WTC11 (cell line): ENCODE data around the gene UBE2J2.

Source experiments
- ATF2 ChIP-seq: sonication (generic); formaldehyde crosslinking; IDR thresholded peaks from 2 replicates; pipeline ENCODE4 v1.8.1; 2022; ENCODE audit warnings: low read depth, missing genetic modification reagents, borderline replicate concordance
- ATF6 ChIP-seq: sonication (generic); formaldehyde crosslinking; IDR thresholded peaks from 2 replicates; pipeline ENCODE4 v1.8.1; 2023; ENCODE audit warnings: mild to moderate bottlenecking, missing genetic modification reagents
- CREM ChIP-seq: sonication (generic); formaldehyde crosslinking; IDR thresholded peaks from 2 replicates; pipeline ENCODE4 v1.8.1; 2022; ENCODE audit warnings: mild to moderate bottlenecking, missing genetic modification reagents, moderate library complexity
- ERG ChIP-seq: fragments of 250-450 bp; sonication (Bioruptor Pico); IDR thresholded peaks from 2 replicates; pipeline ENCODE4 v1.8.0; 2021; ENCODE audit warnings: mild to moderate bottlenecking
- FOXP4 ChIP-seq: sonication (generic); formaldehyde crosslinking; IDR thresholded peaks from 2 replicates; pipeline ENCODE4 v1.8.0; 2022; ENCODE audit warnings: mild to moderate bottlenecking, missing genetic modification reagents
- IRF2 ChIP-seq: sonication (generic); formaldehyde crosslinking; IDR thresholded peaks from 2 replicates; pipeline ENCODE4 v1.8.0; 2022; ENCODE audit warnings: low read depth, missing genetic modification reagents, borderline replicate concordance
- MAX ChIP-seq: sonication (generic); formaldehyde crosslinking; IDR thresholded peaks from 2 replicates; pipeline ENCODE4 v1.8.0; 2022; ENCODE audit warnings: mild to moderate bottlenecking, missing genetic modification reagents
- NR2C2 ChIP-seq: sonication (generic); formaldehyde crosslinking; IDR thresholded peaks from 2 replicates; pipeline ENCODE4 v1.8.0; 2022; ENCODE audit warnings: mild to moderate bottlenecking, missing genetic modification reagents
- NR3C1 ChIP-seq: sonication (generic); formaldehyde crosslinking; conservative IDR thresholded peaks from 2 replicates; pipeline ENCODE4 v1.8.1; 2023; ENCODE audit warnings: low read depth, mild to moderate bottlenecking, missing genetic modification reagents
- ZNF232 ChIP-seq: sonication (generic); formaldehyde crosslinking; IDR thresholded peaks from 2 replicates; pipeline ENCODE4 v1.8.0; 2022; ENCODE audit warnings: mild to moderate bottlenecking, missing genetic modification reagents
- TF ChIP-seq, protein P1 (sequence below): fragments of 200-600 bp; IDR thresholded peaks from 2 replicates; pipeline ENCODE4 v1.8.0; 2022; ENCODE audit warnings: antibody characterized with exemption
- TF ChIP-seq, protein P2 (sequence below): sonication (generic); formaldehyde crosslinking; IDR thresholded peaks from 2 replicates; pipeline ENCODE4 v1.8.1; 2022; ENCODE audit warnings: mild to moderate bottlenecking, missing genetic modification reagents, moderate library complexity, borderline replicate concordance
- TF ChIP-seq, protein P3 (sequence below): fragments of 250-450 bp; sonication (Bioruptor Pico); IDR thresholded peaks from 2 replicates; pipeline ENCODE4 v2.1.2; 2022; ENCODE audit warnings: mild to moderate bottlenecking, moderate library complexity
- TF ChIP-seq, protein P4 (sequence below): sonication (generic); formaldehyde crosslinking; IDR thresholded peaks from 2 replicates; pipeline ENCODE4 v1.8.1; 2023; ENCODE audit warnings: mild to moderate bottlenecking, missing genetic modification reagents, borderline replicate concordance

DNA sequence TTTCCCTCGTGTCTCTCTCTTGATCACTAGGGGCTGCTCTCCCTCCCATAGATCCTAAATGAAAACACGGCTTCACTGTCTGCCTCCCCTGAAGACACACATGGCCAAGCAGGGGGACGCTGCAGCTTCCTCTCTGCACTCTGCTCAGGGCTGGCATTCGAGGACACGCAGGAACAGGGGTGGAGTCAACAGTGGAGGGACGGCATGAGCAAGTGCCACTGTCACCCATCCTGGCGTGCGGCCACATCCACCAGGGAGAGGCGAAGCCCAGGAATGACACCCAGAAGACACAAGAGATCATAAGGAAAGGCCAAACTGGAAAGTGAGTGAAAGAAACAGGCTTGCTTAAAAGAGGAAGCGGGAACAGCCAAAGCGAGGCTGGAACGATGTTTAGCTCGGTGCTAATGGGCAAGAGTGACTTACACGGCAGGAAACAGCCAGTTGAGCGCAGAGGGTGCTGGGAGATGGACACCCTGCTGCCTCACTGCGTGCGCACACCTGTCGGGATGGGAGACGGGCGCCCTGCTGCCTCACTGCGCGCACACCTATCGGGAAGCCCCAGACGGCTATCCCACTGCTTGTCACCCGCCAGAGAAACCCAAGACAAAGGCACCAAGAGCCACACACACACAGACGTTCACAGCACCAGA lies 13.6 kb downstream of the UBE2J2 start:
- TF ChIP-seq MAX (no peak), NR2C2 (CRISPR knock-in tag) (no peak), CREM (CRISPR knock-in tag) (no peak), ATF6 (CRISPR knock-in tag) (no peak), NR3C1 (CRISPR knock-in tag) (no peak), ZNF232 (no peak), FOXP4 (CRISPR knock-in tag) (no peak), ATF2 (CRISPR knock-in tag) (no peak), ERG (CRISPR knock-in tag) (no peak), IRF2 (CRISPR knock-in tag) (no peak)
- TF ChIP-seq, protein P1, sequence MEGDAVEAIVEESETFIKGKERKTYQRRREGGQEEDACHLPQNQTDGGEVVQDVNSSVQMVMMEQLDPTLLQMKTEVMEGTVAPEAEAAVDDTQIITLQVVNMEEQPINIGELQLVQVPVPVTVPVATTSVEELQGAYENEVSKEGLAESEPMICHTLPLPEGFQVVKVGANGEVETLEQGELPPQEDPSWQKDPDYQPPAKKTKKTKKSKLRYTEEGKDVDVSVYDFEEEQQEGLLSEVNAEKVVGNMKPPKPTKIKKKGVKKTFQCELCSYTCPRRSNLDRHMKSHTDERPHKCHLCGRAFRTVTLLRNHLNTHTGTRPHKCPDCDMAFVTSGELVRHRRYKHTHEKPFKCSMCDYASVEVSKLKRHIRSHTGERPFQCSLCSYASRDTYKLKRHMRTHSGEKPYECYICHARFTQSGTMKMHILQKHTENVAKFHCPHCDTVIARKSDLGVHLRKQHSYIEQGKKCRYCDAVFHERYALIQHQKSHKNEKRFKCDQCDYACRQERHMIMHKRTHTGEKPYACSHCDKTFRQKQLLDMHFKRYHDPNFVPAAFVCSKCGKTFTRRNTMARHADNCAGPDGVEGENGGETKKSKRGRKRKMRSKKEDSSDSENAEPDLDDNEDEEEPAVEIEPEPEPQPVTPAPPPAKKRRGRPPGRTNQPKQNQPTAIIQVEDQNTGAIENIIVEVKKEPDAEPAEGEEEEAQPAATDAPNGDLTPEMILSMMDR: no peak
- TF ChIP-seq, protein P2, sequence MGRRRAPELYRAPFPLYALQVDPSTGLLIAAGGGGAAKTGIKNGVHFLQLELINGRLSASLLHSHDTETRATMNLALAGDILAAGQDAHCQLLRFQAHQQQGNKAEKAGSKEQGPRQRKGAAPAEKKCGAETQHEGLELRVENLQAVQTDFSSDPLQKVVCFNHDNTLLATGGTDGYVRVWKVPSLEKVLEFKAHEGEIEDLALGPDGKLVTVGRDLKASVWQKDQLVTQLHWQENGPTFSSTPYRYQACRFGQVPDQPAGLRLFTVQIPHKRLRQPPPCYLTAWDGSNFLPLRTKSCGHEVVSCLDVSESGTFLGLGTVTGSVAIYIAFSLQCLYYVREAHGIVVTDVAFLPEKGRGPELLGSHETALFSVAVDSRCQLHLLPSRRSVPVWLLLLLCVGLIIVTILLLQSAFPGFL: no peak
- TF ChIP-seq, protein P3, sequence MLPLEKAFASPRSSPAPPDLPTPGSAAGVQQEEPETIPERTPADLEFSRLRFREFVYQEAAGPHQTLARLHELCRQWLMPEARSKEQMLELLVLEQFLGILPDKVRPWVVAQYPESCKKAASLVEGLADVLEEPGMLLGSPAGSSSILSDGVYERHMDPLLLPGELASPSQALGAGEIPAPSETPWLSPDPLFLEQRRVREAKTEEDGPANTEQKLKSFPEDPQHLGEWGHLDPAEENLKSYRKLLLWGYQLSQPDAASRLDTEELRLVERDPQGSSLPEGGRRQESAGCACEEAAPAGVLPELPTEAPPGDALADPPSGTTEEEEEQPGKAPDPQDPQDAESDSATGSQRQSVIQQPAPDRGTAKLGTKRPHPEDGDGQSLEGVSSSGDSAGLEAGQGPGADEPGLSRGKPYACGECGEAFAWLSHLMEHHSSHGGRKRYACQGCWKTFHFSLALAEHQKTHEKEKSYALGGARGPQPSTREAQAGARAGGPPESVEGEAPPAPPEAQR (CRISPR knock-in tag): no peak
- TF ChIP-seq, protein P4, sequence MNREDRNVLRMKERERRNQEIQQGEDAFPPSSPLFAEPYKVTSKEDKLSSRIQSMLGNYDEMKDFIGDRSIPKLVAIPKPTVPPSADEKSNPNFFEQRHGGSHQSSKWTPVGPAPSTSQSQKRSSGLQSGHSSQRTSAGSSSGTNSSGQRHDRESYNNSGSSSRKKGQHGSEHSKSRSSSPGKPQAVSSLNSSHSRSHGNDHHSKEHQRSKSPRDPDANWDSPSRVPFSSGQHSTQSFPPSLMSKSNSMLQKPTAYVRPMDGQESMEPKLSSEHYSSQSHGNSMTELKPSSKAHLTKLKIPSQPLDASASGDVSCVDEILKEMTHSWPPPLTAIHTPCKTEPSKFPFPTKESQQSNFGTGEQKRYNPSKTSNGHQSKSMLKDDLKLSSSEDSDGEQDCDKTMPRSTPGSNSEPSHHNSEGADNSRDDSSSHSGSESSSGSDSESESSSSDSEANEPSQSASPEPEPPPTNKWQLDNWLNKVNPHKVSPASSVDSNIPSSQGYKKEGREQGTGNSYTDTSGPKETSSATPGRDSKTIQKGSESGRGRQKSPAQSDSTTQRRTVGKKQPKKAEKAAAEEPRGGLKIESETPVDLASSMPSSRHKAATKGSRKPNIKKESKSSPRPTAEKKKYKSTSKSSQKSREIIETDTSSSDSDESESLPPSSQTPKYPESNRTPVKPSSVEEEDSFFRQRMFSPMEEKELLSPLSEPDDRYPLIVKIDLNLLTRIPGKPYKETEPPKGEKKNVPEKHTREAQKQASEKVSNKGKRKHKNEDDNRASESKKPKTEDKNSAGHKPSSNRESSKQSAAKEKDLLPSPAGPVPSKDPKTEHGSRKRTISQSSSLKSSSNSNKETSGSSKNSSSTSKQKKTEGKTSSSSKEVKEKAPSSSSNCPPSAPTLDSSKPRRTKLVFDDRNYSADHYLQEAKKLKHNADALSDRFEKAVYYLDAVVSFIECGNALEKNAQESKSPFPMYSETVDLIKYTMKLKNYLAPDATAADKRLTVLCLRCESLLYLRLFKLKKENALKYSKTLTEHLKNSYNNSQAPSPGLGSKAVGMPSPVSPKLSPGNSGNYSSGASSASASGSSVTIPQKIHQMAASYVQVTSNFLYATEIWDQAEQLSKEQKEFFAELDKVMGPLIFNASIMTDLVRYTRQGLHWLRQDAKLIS (CRISPR knock-in tag): no peak
